ENCODE measurements around the gene SOX18.
A peak's percentile ranks its signal among the peaks of the same experiment; 100 is the strongest.

SOX18 gene

GRCh38 chr20:64067733-64068307 lies 18.4 kb upstream of the SOX18 start:
- DNase-seq = no peak

DNA sequence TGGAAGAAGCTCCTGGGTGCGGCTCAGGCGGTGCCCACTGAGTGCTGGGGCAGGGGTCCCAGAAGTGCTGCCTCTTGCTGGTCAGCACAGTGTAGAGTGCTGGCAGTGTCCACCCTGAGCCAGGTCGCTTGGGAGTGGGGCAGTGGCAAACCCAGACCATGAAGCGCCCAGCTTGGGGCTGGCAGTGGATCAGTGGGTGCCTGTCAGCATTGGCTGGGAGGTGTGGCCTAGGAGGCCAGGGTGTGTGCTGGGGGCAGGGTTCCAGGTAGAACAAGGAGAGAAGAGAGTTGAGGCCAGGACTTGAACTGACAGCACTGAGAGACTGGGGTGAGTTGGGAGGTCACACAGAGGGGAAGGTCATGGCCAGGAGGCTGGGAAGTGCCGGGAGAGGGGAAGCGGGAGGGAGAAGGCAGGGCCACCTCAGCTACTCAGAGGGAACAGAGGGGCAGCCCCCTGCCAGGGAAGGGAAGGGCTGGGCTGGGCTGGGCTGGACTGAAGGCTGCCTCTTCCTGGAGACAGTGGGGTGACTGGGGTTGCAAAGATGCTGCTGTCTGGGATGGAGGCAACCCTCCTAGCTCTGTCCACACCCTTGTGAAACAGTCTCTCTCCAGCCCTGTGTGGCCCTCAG lies 17.7 kb upstream of the SOX18 start:
- DNase-seq = no peak

- DNase-seq = peak in 3 of 4 experiments; percentile 23 to 53 (median 45)
Observed at GRCh38 chr20:64065974-64066343, 16.5 kb upstream of the SOX18 start.

DNA sequence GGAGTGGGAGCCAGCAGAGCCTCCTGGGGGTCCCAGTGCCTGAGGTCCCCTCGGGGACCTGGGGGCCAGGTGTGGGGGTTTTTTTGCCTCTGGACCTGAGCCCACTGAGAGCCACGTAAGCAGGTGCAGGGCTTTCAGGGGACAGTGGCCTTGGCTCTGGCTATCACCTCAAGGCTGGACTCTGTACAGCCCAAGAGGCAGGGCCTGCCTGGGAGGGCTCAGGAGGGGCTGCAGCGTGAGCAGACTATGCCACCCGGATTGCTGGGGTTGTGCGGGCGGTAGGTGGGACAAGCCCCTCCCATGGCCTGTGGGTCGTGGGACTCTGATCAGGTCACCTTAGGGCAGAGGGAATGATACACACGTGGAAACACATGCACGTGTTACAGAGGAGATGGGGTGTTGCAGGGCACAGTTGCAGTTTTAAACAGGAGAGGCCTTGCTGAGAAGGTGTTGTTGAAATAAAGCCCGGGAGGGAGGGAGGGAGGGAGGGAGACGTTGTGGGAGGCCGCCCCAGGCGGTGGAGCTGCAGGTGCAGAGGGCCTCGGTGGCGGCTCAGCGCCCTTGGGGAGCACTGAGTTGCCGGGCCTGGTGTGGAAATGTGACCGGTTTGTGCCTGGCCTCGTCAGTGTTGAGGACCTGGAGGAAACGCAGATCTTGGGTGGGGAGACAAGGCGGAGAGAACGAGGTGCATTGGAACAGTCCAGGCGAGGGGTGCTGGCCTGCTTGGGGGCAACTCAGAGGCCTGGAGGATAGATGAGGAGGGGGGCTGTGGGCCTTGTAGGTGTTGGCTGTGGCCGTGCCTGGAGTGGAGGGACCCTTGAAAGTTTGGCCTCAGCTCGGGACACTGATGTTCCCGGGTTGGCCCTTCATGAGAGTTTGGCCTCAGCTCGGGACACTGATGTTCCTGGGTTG lies 15.9 kb upstream of the SOX18 start:
- no peak for DNase-seq

DNA sequence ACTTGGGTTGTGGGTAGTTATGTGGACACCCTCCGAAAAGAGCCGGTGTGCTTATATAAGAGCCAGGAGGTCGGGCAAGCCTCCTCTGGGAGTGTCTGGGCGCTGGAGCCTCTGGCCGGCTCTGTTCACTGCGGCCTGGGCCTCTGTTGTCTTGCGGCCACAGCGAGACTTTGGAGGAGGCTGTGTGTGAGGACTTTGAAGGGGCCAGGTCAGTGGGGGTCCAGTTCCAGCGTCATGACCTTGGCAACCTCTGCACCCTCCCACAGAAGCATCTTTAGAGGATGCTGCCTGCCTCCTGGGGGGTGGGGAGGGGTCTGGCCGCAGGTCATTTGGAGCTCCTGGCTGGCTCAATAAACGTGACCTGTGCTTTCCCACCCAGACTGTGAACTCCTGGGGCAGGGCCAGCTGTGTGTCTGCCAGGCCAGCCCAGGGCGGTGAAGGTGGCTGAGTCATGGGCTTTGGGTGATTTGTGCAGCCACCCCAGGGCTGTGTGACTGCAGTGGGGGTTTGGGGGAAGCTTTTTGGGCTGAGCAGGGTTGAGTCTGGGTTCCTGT lies 14.8 kb upstream of the SOX18 start:
- no peak for DNase-seq

- DNase-seq = peak; percentile 44 to 73 (median 68)
Observed at GRCh38 chr20:64063389-64064144, 14.1 kb upstream of the SOX18 start.

DNA sequence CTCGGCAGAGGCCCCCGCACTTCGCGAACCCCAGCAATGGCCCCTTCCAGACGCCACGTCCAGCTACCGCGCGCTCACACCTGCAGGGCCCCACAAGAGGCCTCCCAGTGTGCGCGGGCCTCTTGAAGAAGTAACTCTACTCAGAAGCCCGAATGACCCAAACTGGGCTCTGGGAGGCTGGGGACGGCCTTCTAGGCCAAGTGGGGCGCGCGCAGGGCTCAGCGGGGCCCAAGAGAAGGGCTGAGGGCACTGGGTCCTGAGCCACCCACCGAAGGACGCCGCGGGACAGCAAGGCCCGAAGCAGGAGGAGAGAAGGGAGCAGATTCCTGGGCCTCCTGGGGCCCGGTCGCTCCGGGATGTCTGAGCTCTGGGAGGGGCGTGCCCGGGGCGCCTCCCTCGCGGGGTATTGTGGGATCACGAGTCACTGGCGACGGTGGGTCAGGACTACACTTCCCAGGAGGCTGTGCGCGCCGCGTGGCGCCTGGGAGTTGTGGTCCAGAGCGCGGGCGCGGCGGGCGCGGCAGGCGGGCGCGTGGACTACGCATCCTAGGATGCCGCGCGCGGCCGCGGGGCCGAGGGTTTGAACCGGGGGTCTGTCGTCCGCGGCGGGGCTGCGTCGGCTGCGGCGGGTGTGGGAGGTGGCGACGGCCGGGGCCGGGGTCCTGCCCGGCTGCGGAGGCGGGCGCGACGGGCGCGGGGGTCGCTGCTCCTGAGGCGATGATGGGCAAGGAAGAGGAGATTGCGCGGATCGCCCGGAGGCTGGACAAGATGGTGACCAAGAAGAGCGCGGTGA lies 13.4 kb upstream of the SOX18 start, which contains the start of gene TCEA2:
Gene TCEA2 (plus strand): TSS at position 603 of the 793 bp plus-strand sequence. CDS start 115 bp downstream, at position 718.
- DNase-seq = peak; percentile 95 to 98 (median 97)

GRCh38 chr20:64062276-64062595 lies 12.8 kb upstream of the SOX18 start:
- no peak for DNase-seq

- DNase-seq = peak in 1 of 4 experiments; percentile 22
Observed at GRCh38 chr20:64058536-64058935, 9.1 kb upstream of the SOX18 start.

GRCh38 chr20:64057628-64058498 lies 8.4 kb upstream of the SOX18 start:
- peak; percentile 61 to 84 (median 74) for DNase-seq

DNA sequence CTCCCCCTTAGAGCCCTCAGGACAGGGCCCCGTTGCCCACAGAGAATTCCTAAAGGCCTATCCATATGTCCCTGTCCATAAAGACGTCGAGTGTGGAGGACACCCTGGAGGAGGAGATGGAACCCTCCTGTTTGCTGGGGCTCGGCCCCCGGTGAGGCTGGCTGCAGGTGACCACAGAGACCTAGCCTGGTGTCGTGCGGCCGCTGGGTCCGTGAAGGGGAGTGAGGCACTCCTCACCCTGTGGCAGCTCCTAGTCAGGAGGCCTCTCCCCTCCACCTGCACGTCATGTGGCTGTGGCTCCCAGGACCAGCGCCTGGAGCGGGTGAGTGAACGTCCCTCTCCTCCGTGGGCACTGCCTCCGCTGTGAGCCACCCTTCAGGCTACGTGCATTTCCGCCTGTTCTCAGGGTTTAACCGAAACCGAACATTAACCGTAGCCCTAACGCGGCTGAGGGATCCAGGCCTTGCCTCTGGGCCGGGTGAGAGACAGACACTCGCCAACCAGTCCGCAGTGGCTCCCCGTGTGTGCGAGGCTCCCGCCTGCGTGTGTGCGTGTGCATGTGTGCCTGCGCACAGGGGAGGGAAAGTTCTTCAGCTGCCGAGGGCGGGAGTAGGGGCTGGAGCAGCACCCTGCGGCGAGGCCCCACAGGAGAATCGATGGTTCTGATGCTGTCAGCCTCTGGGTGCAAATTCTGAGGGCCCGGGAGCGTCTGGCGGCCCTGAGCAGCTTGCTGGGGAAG lies 7.6 kb upstream of the SOX18 start:
- no peak for DNase-seq

- no peak for DNase-seq
Observed at GRCh38 chr20:64056639-64056888, 7.1 kb upstream of the SOX18 start.

GRCh38 chr20:64055893-64056638 lies 6.6 kb upstream of the SOX18 start:
- DNase-seq = no peak

GRCh38 chr20:64055396-64055892 lies 6.0 kb upstream of the SOX18 start:
- DNase-seq = no peak

DNA sequence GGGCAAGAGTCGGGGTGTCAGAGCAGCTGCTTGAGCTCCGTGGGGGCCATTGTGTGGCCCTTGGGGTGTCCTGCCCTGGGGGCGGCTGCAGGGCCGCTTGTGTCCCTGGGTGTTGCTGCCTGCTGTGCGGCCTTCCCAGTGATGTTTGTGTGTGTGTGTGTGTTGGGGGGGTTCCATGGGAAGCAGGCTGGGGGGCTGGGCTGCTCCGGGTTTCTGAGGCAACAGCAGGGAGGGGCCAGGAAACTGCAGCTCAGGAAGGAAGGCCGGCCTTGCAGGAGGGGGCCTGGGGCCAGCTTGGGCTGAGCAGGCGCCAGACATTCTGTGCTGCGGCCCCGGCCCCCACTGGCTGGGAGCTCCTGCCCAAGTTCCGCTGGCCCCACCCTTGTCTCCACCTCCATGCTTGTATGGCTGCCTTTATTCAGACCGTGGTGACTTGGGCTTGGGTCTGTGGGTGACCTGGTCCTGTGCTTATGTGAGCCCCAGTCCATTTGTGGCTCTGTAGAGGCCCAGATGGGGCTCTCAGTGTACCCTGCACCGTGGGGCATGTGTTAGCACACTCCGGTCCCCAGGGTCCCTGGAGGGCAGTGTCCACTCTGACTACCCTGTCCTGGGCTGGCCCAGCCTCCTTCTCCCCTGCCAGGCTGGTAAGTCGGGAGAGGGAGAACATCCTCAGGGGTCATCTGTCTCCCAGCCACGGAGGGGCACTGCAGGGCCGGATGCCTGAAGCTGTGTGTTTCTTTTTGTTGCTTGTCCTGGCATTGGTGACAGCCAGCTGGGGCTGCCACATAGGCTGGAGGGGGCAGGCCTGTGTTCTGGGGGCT lies 4.6 kb upstream of the SOX18 start:
- peak in 3 of 4 experiments; percentile 24 to 44 (median 38) for DNase-seq

- DNase-seq = no peak
Observed at GRCh38 chr20:64052987-64053840, 3.8 kb upstream of the SOX18 start.

GRCh38 chr20:64052326-64052722 lies 2.9 kb upstream of the SOX18 start:
- no peak for DNase-seq

Data from suppressor macrophage (primary cell).